ENCODE measurements around the gene FTH1. TPM values are rescaled to one million over a fixed set of nuclear protein-coding genes. Genes with fewer than 3 reads are reported as not detected.

Gene FTH1
- polyA plus RNA-seq, 1 donor from 2014 or later: 597 TPM

GRCh38 chr11:61974766-61975631, 7.6 kb upstream of the FTH1 start:
- no peak overlapping the region for H2AFZ ChIP-seq (ENCODE audit: low read depth, low read length)
- H3K9me3 ChIP-seq (ENCODE audit: low read length): no peaks in the 10 kb centered on the region
- no peak overlapping the region for H3K4me3 ChIP-seq (ENCODE audit: low read length)
- no peak overlapping the region for H3K4me2 ChIP-seq (ENCODE audit: low read length)
- no peaks in the 10 kb centered on the region for H3K9me2 ChIP-seq (ENCODE audit: insufficient read depth, low read length)
- no peaks in the 10 kb centered on the region for H4K20me1 ChIP-seq (ENCODE audit: insufficient read depth)
- H3F3A ChIP-seq (ENCODE audit: insufficient read depth, low read length, poor library complexity, severe bottlenecking): no peaks in the 10 kb centered on the region
- no peaks in the 10 kb centered on the region for H3K79me2 ChIP-seq (replicated peaks; ENCODE audit: insufficient read depth, low read length)
- TF ChIP-seq, protein P1, sequence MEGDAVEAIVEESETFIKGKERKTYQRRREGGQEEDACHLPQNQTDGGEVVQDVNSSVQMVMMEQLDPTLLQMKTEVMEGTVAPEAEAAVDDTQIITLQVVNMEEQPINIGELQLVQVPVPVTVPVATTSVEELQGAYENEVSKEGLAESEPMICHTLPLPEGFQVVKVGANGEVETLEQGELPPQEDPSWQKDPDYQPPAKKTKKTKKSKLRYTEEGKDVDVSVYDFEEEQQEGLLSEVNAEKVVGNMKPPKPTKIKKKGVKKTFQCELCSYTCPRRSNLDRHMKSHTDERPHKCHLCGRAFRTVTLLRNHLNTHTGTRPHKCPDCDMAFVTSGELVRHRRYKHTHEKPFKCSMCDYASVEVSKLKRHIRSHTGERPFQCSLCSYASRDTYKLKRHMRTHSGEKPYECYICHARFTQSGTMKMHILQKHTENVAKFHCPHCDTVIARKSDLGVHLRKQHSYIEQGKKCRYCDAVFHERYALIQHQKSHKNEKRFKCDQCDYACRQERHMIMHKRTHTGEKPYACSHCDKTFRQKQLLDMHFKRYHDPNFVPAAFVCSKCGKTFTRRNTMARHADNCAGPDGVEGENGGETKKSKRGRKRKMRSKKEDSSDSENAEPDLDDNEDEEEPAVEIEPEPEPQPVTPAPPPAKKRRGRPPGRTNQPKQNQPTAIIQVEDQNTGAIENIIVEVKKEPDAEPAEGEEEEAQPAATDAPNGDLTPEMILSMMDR (IDR thresholded peaks at IDR 0.05; ENCODE audit: poor library complexity, severe bottlenecking): no peak
- TF ChIP-seq TAF1 (IDR thresholded peaks at IDR 0.05; ENCODE audit: low read depth) (no peak), EZH2 (IDR thresholded peaks at IDR 0.05; ENCODE audit: borderline replicate concordance, insufficient read depth, low read length, poor library complexity, severe bottlenecking) (no peak), EP300 (conservative IDR thresholded peaks at IDR 0.05; ENCODE audit: poor library complexity, severe bottlenecking) (no peak), MXI1 (conservative IDR thresholded peaks at IDR 0.05; ENCODE audit: poor library complexity, severe bottlenecking) (no peak), SMC3 (conservative IDR thresholded peaks at IDR 0.05; ENCODE audit: poor library complexity) (no peak), POLR2AphosphoS5 (IDR thresholded peaks at IDR 0.05) (no peak), REST (IDR thresholded peaks at IDR 0.05; ENCODE audit: borderline replicate concordance) (no peak), RAD21 (conservative IDR thresholded peaks at IDR 0.05) (no peak)
- H3K27ac ChIP-seq (ENCODE audit: low read length): no peak overlapping the region
- H3K36me3 ChIP-seq (ENCODE audit: insufficient read depth, low read length): no peaks in the 10 kb centered on the region
- no peak overlapping the region for H3K9ac ChIP-seq (ENCODE audit: low read length)
- H3K27me3 ChIP-seq (ENCODE audit: insufficient read depth, low read depth, low read length): no peaks in the 10 kb centered on the region

DNA sequence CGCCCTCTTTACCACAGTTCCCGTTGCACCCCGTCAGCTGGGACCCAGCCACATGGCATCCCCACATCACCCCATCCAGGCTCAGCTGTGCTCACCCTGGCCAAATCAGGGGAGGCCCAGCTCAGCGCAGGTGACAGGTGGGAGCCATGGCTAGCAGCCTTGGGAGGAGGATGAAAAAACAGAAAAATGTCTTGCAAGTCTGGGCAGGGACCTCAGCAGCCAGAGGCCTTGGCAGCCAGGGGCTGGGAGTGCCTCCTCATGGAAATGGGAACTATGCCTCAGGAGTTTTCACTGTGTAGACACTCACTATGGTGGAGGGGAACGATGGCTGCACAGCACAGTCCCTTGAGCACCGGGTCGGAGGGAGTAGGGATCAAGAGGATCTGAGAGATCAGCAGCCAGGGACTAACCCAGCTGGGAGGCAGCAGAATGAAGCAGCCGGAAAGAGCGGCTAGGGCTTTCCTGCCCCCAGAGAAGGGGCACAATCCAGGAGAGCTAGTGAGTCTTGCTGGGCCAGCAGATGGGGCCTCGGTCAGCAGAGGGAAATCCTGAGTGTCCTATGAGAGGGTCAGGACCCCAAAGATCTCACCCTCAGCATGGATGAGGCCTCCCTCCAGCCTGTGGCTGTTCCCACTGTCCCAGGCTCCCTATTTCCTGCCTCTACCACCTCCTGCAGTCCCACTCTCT, 6.2 kb upstream of the FTH1 start:
- Histone ChIP-seq H3K27me3 (ENCODE audit: insufficient read depth, low read depth, low read length) (no peaks in the 10 kb centered on the region), H2AFZ (ENCODE audit: low read depth, low read length) (no peak overlapping the region), H3K9me3 (ENCODE audit: low read length) (no peaks in the 10 kb centered on the region), H3K4me2 (ENCODE audit: low read length) (no peak overlapping the region), H3F3A (ENCODE audit: insufficient read depth, low read length, poor library complexity, severe bottlenecking) (no peaks in the 10 kb centered on the region), H3K36me3 (ENCODE audit: insufficient read depth, low read length) (no peaks in the 10 kb centered on the region), H3K9me2 (ENCODE audit: insufficient read depth, low read length) (no peaks in the 10 kb centered on the region), H3K9ac (ENCODE audit: low read length) (no peak overlapping the region), H4K20me1 (ENCODE audit: insufficient read depth) (no peaks in the 10 kb centered on the region), H3K79me2 (replicated peaks; ENCODE audit: insufficient read depth, low read length) (no peaks in the 10 kb centered on the region), H3K4me3 (ENCODE audit: low read length) (no peak overlapping the region), H3K27ac (ENCODE audit: low read length) (no peak overlapping the region)
- TF ChIP-seq REST (IDR thresholded peaks at IDR 0.05; ENCODE audit: borderline replicate concordance) (no peak), SMC3 (conservative IDR thresholded peaks at IDR 0.05; ENCODE audit: poor library complexity) (no peak), MXI1 (conservative IDR thresholded peaks at IDR 0.05; ENCODE audit: poor library complexity, severe bottlenecking) (no peak), POLR2AphosphoS5 (IDR thresholded peaks at IDR 0.05) (no peak), EP300 (conservative IDR thresholded peaks at IDR 0.05; ENCODE audit: poor library complexity, severe bottlenecking) (no peak), RAD21 (conservative IDR thresholded peaks at IDR 0.05) (no peak), TAF1 (IDR thresholded peaks at IDR 0.05; ENCODE audit: low read depth) (no peak), EZH2 (IDR thresholded peaks at IDR 0.05; ENCODE audit: borderline replicate concordance, insufficient read depth, low read length, poor library complexity, severe bottlenecking) (no peak)
- TF ChIP-seq, protein P1 (IDR thresholded peaks at IDR 0.05; ENCODE audit: poor library complexity, severe bottlenecking): no peak
